Kidney (tissue), 14 donors: ENCODE results near the gene SMIM24. TPM values are rescaled to one million over a fixed set of nuclear protein-coding genes. Genes with fewer than 3 reads are reported as not detected.

Experiments
- DNase-seq, 5 donors: peaks; one replicate each; pipeline ENCODE4 v3.0.0-alpha.2; 2013 to 2020
- FAIRE-seq: peaks from 2 replicates; lab custom pipeline; 2012; peaks lifted over from hg19 to GRCh38; lab: Jason Lieb, UNC
- H3K27ac ChIP-seq, 2 donors: one replicate each; pipeline ENCODE4 v1.7.0; 2013; ENCODE audit warnings: low read depth in 2 of 2, low read length in 2 of 2, inconsistent platforms in 1 of 2
- H3K27me3 ChIP-seq: one replicate; pipeline ENCODE4 v1.7.1; 2013; ENCODE audit warnings: low read length, inconsistent platforms; ENCODE audit not compliant: control insufficient read depth, insufficient read depth
- H3K36me3 ChIP-seq, 3 donors: one replicate each; pipeline versions ENCODE4 v1.7.0 to v1.7.1; 2013; ENCODE audit warnings: low read length in 3 of 3, control low read depth in 1 of 3, inconsistent platforms in 1 of 3; ENCODE audit not compliant: insufficient read depth in 3 of 3, control insufficient read depth in 2 of 3
- H3K4me1 ChIP-seq, 3 donors: one replicate each; pipeline versions ENCODE4 v1.7.0 to v1.7.1; 2013; ENCODE audit warnings: low read length in 3 of 3, inconsistent platforms in 1 of 3, low read depth in 1 of 3; ENCODE audit not compliant: control insufficient read depth in 2 of 3, insufficient read depth in 2 of 3
- H3K4me3 ChIP-seq, 3 donors: one replicate each; pipeline versions ENCODE4 v1.7.0 to v1.8.1; 2013; ENCODE audit warnings: low read length in 3 of 3, control low read depth in 1 of 3, inconsistent platforms in 1 of 3
- H3K9ac ChIP-seq, 3 donors: one replicate each; pipeline versions ENCODE4 v1.7.0 to v1.7.1; 2013; ENCODE audit warnings: low read length in 3 of 3, control low read depth in 1 of 3, inconsistent platforms in 1 of 3
- H3K9me3 ChIP-seq, 3 donors: one replicate each; pipeline versions ENCODE4 v1.7.0 to v1.7.1; 2013; ENCODE audit warnings: low read length in 3 of 3, control low read depth in 1 of 3, inconsistent platforms in 1 of 3; ENCODE audit not compliant: control insufficient read depth in 2 of 3, insufficient read depth in 1 of 3
- CTCF ChIP-seq: IDR thresholded peaks from 3 replicates; pipeline ENCODE4 v1.5.1; 2012; ENCODE audit warnings: mild to moderate bottlenecking, moderate library complexity, borderline replicate concordance; ENCODE audit not compliant: insufficient read depth; ENCODE audit errors: extremely low read depth
- intact Hi-C: fragments of 100-400 bp; cut with DNase I; formaldehyde crosslinking; loops from one replicate; pipeline ENCODE4 v1.11.1; 2022
- polyA plus RNA-seq: library from polyadenylated mRNA; stranded (reverse); fragments of 350-450 nt; fragmentation: Illumina TruSeq; extraction: RNeasy Lipid Tissue Mini Kit (QIAGEN cat#74804); gene quantifications from one replicate; pipeline ENCODE4 v1.2.3, GENCODE V29; 2014; ENCODE audit warnings: low read depth, low replicate concordance; ENCODE audit not compliant: insufficient read depth
- total RNA-seq: library from RNA; stranded (reverse); fragmentation: NEBNext Ultra II Directional; extraction: Animal tissue kit (Norgen Biotek cat#: 25700); gene quantifications from one replicate; pipeline ENCODE4 v1.2.1, GENCODE V29; 2021
- donor health status: control.
- donor health status: control.
- donor health status: control.
- donor health status: control.
- donor health status: control.
- donor health status: DM: yes; HTN: yes; CAD: no.
- donor health status: Normal renal cell carcinoma (clear cell type).

SMIM24 gene
- total and polyA plus RNA-seq, 2 donors from 2014 or later, result 49.8 to 1,108 TPM

- Histone ChIP-seq H3K9me3 (no peaks in the 10 kb centered on the region), H3K27ac (no peak overlapping the region), H3K4me3 (no peak overlapping the region), H3K4me1 (no peaks in the 10 kb centered on the region), H3K9ac (no peak overlapping the region), H3K36me3 (peaks cover 0 to 13% (median 9%) of the 10 kb centered on the region in 3 donors), H3K27me3 (no peaks in the 10 kb centered on the region)
- no peak for TF ChIP-seq CTCF
- FAIRE-seq (no peak), DNase-seq (peak in 1 of 5 donors; percentile 59)
- intact Hi-C loops, result no loop called here
Observed at GRCh38 chr19:3526507-3527237, 46.3 kb upstream of the SMIM24 start.

- Histone ChIP-seq H3K9ac (no peak overlapping the region), H3K4me3 (no peak overlapping the region), H3K4me1 (no peaks in the 10 kb centered on the region), H3K27me3 (no peaks in the 10 kb centered on the region), H3K36me3 (peaks cover 0 to 9% (median 6%) of the 10 kb centered on the region in 3 donors), H3K9me3 (no peaks in the 10 kb centered on the region), H3K27ac (no peak overlapping the region)
- TF ChIP-seq CTCF, result no peak
- no peak for FAIRE-seq
- intact Hi-C loops, result no loop called here
- DNase-seq, result peak in 1 of 5 donors; percentile 65
Observed at GRCh38 chr19:3524904-3525451, 44.7 kb upstream of the SMIM24 start.

DNA sequence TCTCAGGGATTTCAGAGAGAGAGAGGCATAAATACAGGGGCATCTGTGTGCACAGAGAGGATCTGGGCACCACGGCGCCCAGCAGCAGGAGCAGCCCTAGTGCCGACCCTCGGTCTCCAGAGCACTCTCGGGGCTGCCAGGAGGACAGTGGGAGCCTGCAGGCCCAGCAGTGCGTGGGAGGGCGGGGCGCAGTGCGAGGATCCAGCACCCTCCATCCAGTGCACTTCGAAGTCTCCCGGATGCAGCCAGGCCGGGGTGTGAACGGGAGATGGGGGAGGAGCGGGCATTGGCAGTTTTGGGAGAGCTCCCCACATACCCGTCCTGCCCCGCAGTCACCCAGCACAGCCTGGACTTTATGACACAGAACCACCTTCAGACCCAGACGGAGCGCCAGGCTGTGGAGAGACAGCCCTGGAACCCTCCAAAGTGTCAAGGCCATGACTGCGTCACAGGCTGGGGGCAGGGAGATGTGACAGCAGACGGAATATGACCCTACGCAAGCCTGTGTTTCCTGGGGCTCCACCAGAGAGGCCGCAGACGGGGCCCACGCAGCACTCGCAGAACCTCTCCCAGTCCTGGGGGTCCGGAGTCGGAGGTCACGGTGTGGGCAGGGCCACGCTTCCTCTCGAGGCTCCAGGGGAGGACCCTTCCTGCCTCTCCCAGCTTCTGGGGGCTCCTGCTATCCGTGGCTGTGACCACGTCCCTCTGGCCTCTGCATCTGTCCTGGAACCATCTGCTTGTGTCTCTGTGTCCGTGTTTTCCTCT is 43.9 kb upstream of the SMIM24 start:
- peak in 1 of 5 donors; percentile 64 for DNase-seq
- Histone ChIP-seq H3K4me1 (no peaks in the 10 kb centered on the region), H3K27ac (no peak overlapping the region), H3K4me3 (no peak overlapping the region), H3K36me3 (peaks cover 0 to 15% (median 6%) of the 10 kb centered on the region in 3 donors), H3K9ac (no peak overlapping the region), H3K27me3 (no peaks in the 10 kb centered on the region), H3K9me3 (no peaks in the 10 kb centered on the region)
- TF ChIP-seq CTCF, result no peak
- intact Hi-C loops, result no loop called here
- FAIRE-seq, result no peak
